KMS-11 (cell line): Measurements from ENCODE around the gene ENO1.

Experiments used
- H2AFZ ChIP-seq: fragments of 200-600 bp; sonication (generic); 2 replicates; pipeline ENCODE4 v1.6.1; 2016; ENCODE audit warnings: antibody characterized with exemption, mixed run types, low read depth
- H3K27ac ChIP-seq: fragments of 200-600 bp; sonication (generic); 2 replicates; pipeline ENCODE4 v1.6.1; 2016; ENCODE audit warnings: mild to moderate bottlenecking, mixed run types
- H3K27me3 ChIP-seq: fragments of 200-600 bp; sonication (generic); 2 replicates; pipeline ENCODE4 v1.6.1; 2017; ENCODE audit warnings: mild to moderate bottlenecking, low read depth, mixed run types, moderate library complexity; ENCODE audit not compliant: insufficient read depth
- H3K36me3 ChIP-seq: fragments of 200-600 bp; sonication (generic); 2 replicates; pipeline ENCODE4 v1.6.1; 2017; ENCODE audit warnings: mild to moderate bottlenecking, mixed run types; ENCODE audit not compliant: insufficient read depth
- H3K4me1 ChIP-seq: fragments of 200-600 bp; sonication (generic); 2 replicates; pipeline ENCODE4 v1.6.1; 2016; ENCODE audit warnings: mild to moderate bottlenecking, low read depth, mixed run types; ENCODE audit not compliant: poor library complexity, severe bottlenecking
- H3K4me2 ChIP-seq: fragments of 200-600 bp; sonication (generic); 2 replicates; pipeline ENCODE4 v1.7.0; 2016; ENCODE audit warnings: mild to moderate bottlenecking, mixed run types
- H3K4me3 ChIP-seq: fragments of 200-600 bp; sonication (generic); IDR thresholded peaks from 2 replicates; pipeline ENCODE4 v1.6.1; 2017; ENCODE audit warnings: low read depth, low read length, mixed read lengths; ENCODE audit not compliant: insufficient read depth
- H3K79me2 ChIP-seq: fragments of 200-600 bp; sonication (generic); 2 replicates; pipeline ENCODE4 v1.6.1; 2016; ENCODE audit warnings: low read depth, mixed run types; ENCODE audit not compliant: insufficient read depth
- H3K9ac ChIP-seq: fragments of 200-600 bp; sonication (generic); 2 replicates; pipeline ENCODE4 v1.6.1; 2016; ENCODE audit warnings: mild to moderate bottlenecking, mixed run types
- H4K20me1 ChIP-seq: fragments of 200-600 bp; sonication (generic); 2 replicates; pipeline ENCODE4 v1.6.1; 2016; ENCODE audit warnings: mild to moderate bottlenecking, mixed run types; ENCODE audit not compliant: insufficient read depth
- TF ChIP-seq, protein P1 (sequence below): fragments of 200-600 bp; sonication (generic); conservative IDR thresholded peaks from 2 replicates; pipeline ENCODE4 v1.6.1; 2017; ENCODE audit warnings: low read depth, mild to moderate bottlenecking, antibody characterized with exemption, low read length, moderate library complexity, mixed read lengths

ENO1 gene

DNA sequence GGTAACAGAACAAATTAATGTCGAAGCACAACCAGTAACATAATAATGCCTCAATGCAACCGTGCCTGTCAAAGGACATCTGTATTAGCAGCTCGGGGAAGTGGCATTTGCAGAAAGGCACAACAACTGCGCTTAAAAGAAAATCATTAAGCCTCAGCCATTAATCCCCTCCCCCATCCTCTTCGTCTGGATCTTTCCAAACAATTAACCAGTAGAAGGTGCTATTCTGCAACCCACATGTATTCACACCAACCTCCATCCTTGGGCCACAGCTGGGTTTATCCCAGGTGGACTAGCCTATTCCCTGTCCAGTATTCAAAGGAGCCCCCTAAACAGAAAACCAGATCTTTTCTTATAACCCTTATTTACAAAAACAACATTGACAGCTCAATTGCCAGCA is 63.6 kb downstream of the ENO1 start:
- no peaks in the 10 kb centered on the region for H3K79me2 ChIP-seq
- H3K27me3 ChIP-seq, result peaks cover 5% of the 10 kb centered on the region; the same call in 1 of the 2 replicates
- H3K9ac ChIP-seq, result no peak overlapping the region
- H3K36me3 ChIP-seq, result no peaks in the 10 kb centered on the region
- H4K20me1 ChIP-seq, result no peaks in the 10 kb centered on the region; the same call in 1 of the 2 replicates
- TF ChIP-seq, protein P1, sequence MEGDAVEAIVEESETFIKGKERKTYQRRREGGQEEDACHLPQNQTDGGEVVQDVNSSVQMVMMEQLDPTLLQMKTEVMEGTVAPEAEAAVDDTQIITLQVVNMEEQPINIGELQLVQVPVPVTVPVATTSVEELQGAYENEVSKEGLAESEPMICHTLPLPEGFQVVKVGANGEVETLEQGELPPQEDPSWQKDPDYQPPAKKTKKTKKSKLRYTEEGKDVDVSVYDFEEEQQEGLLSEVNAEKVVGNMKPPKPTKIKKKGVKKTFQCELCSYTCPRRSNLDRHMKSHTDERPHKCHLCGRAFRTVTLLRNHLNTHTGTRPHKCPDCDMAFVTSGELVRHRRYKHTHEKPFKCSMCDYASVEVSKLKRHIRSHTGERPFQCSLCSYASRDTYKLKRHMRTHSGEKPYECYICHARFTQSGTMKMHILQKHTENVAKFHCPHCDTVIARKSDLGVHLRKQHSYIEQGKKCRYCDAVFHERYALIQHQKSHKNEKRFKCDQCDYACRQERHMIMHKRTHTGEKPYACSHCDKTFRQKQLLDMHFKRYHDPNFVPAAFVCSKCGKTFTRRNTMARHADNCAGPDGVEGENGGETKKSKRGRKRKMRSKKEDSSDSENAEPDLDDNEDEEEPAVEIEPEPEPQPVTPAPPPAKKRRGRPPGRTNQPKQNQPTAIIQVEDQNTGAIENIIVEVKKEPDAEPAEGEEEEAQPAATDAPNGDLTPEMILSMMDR, result no peak
- peaks cover 25% of the 10 kb centered on the region for H3K4me1 ChIP-seq
- H3K27ac ChIP-seq, result no peak overlapping the region
- no peak overlapping the region for H3K4me2 ChIP-seq
- H2AFZ ChIP-seq, result no peak overlapping the region
- no peak overlapping the region for H3K4me3 ChIP-seq

DNA sequence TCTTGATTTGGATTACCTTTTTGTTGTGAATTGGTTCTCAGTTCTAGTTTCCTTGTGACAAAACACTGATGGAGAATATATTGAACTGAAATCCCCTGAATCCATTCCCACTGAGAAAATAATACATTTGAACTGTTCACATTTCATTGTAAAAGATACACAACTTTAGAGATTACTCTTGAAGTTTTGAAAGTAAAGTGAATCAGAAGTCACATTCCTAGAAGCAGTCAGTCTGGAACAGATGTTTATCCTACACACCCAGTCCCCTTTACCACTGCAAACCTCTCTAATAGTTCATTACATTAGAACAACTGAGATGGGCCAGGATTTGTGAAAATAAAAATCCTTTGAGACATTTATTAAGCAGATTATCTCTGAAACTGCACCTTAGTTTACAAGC is 64.5 kb downstream of the ENO1 start:
- no peak overlapping the region for H3K9ac ChIP-seq
- no peaks in the 10 kb centered on the region; the same call in 1 of the 2 replicates for H4K20me1 ChIP-seq
- no peaks in the 10 kb centered on the region for H3K79me2 ChIP-seq
- TF ChIP-seq, protein P1, result no peak
- H3K27me3 ChIP-seq, result peaks cover 5% of the 10 kb centered on the region; the same call in 1 of the 2 replicates
- no peaks in the 10 kb centered on the region for H3K36me3 ChIP-seq
- no peak overlapping the region for H3K4me3 ChIP-seq
- H2AFZ ChIP-seq, result no peak overlapping the region
- no peak overlapping the region for H3K27ac ChIP-seq
- no peak overlapping the region for H3K4me2 ChIP-seq
- peaks cover 25% of the 10 kb centered on the region for H3K4me1 ChIP-seq

DNA sequence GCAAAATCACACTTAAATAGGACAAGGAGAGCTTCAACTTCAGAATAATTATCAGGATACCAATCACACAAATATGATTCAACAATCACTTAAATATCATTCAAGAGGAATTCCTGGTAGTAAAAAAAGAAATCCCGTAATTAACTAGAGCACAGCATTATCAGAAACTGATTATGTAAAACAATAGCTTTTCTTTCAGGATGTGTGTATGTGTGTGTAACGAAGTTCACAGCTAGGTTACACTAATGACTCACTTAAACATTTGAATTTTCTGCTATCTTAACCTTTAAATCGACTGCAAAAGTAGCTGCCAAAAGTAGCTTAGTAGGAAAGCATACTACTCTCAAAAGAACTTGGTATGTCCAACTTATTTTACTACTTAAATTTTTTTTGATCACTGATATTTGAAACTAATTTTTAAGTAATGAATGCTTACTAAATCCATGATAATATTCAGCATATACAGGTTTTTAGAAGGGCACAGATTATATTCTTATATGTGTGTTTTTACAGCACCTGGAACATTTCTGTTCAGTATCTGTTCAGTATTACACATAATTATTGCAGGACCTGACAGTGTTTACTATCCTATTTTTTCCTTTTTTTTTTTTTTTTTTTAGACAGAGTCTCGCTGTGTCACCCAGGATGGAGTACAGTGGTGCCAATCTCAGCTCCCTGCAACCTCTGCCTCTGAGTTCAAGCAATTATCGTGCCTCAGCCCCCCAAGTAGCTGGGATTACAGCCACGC is 65.3 kb downstream of the ENO1 start:
- TF ChIP-seq, protein P1, result no peak
- H3K9ac ChIP-seq, result no peak overlapping the region
- H3K27me3 ChIP-seq, result peaks cover 5% of the 10 kb centered on the region; the same call in 1 of the 2 replicates
- H3K4me3 ChIP-seq, result no peak overlapping the region
- no peak overlapping the region for H3K27ac ChIP-seq
- no peaks in the 10 kb centered on the region; the same call in none of the 2 replicates for H4K20me1 ChIP-seq
- no peaks in the 10 kb centered on the region for H3K79me2 ChIP-seq
- no peak overlapping the region for H2AFZ ChIP-seq
- no peaks in the 10 kb centered on the region for H3K36me3 ChIP-seq
- H3K4me1 ChIP-seq, result peaks cover 18% of the 10 kb centered on the region
- no peak overlapping the region for H3K4me2 ChIP-seq

DNA sequence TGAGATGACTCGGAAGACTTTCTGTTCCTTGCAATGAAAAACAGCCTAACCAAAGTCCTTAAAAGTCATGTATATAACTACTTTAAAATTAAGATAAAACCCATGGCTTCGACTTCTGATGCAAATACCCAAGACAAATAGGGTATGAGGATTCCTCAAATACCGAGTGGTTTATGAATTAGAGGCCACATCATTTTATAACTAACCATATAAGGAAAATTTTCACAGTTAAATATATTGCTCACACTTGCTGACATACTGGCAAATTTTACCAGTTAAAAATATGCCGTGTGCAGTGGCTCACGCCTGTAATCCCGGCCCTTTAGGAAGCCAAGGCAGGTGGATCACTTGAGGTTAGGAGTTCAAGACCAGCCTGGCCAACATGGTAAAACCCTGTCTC is 66.4 kb downstream of the ENO1 start:
- Histone ChIP-seq H2AFZ (no peak overlapping the region), H3K4me3 (no peak overlapping the region), H3K27me3 (peaks cover 5% of the 10 kb centered on the region; the same call in 1 of the 2 replicates), H3K9ac (no peak overlapping the region), H3K79me2 (no peaks in the 10 kb centered on the region), H3K36me3 (no peaks in the 10 kb centered on the region), H3K27ac (no peak overlapping the region), H3K4me2 (no peak overlapping the region), H3K4me1 (peaks cover 17% of the 10 kb centered on the region), H4K20me1 (no peaks in the 10 kb centered on the region; the same call in none of the 2 replicates)
- TF ChIP-seq, protein P1, result no peak
